Heart left ventricle (tissue), 16 donors: ENCODE measurements around the gene ERF. TPM values are rescaled to one million over a fixed set of nuclear protein-coding genes. Genes with fewer than 3 reads are reported as not detected.
A peak's percentile ranks its signal among the peaks of the same experiment; 100 is the strongest.

Experiments
- ATAC-seq, 4 donors: fragments of 200-7000 bp; cut with Tn5 transposase; one replicate each; pipeline ENCODE4 v1.9.1; 2020 to 2022; ENCODE audit warnings: moderate library complexity in 4 of 4, mild to moderate bottlenecking in 3 of 4, moderate number of reproducible peaks in 1 of 4
- DNase-seq, 5 donors: peaks; one replicate each; pipeline ENCODE4 v3.0.0-alpha.2; 2020
- H3K27ac ChIP-seq, 12 donors: fragments of 200-600 bp; sonication (generic) in 4 of 12; one replicate each; pipeline versions ENCODE4 v1.5.0 to v1.8.0; 2016 to 2022; ENCODE audit warnings: mild to moderate bottlenecking in 2 of 12
- H3K27me3 ChIP-seq, 9 donors: fragments of 200-600 bp; sonication (generic) in 2 of 9; one replicate each; pipeline versions ENCODE4 v1.5.1 to v1.8.0; 2016 to 2022; ENCODE audit warnings: mild to moderate bottlenecking in 3 of 9
- H3K36me3 ChIP-seq, 9 donors: fragments of 200-600 bp; sonication (generic) in 2 of 9; one replicate each; pipeline versions ENCODE4 v1.5.0 to v1.8.0; 2018 to 2022; ENCODE audit warnings: mild to moderate bottlenecking in 2 of 9
- H3K4me1 ChIP-seq, 12 donors: fragments of 200-600 bp; sonication (generic) in 4 of 12; one replicate each; pipeline versions ENCODE4 v1.5.0 to v1.8.0; 2016 to 2022; ENCODE audit warnings: mild to moderate bottlenecking in 3 of 12
- H3K4me3 ChIP-seq, 12 donors: fragments of 200-600 bp; sonication (generic) in 4 of 12; one replicate each; pipeline versions ENCODE4 v1.5.0 to v1.8.0; 2017 to 2022; ENCODE audit warnings: mild to moderate bottlenecking in 9 of 12, moderate library complexity in 4 of 12
- H3K9me3 ChIP-seq, 12 donors: fragments of 200-600 bp; sonication (generic) in 4 of 12; one replicate each; pipeline versions ENCODE4 v1.5.0 to v1.8.0; 2016 to 2022; ENCODE audit warnings: mild to moderate bottlenecking in 1 of 12
- CTCF ChIP-seq, 12 donors: fragments of 200-600 bp; sonication (generic) in 4 of 12; IDR thresholded peaks; one replicate each; pipeline versions ENCODE4 v1.5.0 to v1.8.0; 2018 to 2022; ENCODE audit warnings: antibody characterized with exemption in 12 of 12, mild to moderate bottlenecking in 5 of 12
- POLR2A ChIP-seq, 2 donors: fragments of 450-650 bp; IDR thresholded peaks; one replicate each; pipeline ENCODE4 v1.6.1; 2017; ENCODE audit warnings: antibody characterized with exemption in 2 of 2, mild to moderate bottlenecking in 2 of 2, moderate library complexity in 2 of 2
- WGBS, 4 donors: extraction: QIAGEN DNeasy Blood & Tissue Kit in 2 of 4; methylation state at CpG; one replicate each; pipeline versions ENCODE4 v1.1.5 to v1.1.7; 2013 to 2018; 5-methylcytosine and 5-hydroxymethylcytosine counted together
- intact Hi-C, 10 donors: fragments of 100-400 bp; cut with DNase I; formaldehyde crosslinking; loops; one replicate each; pipeline versions ENCODE4 v1.11.1 to v1.14.2; 2022
- polyA plus RNA-seq, 2 donors: library from polyadenylated mRNA; stranded (reverse); fragments of 200-250 nt; gene quantifications; one replicate each; pipeline ENCODE4 v1.2.3, GENCODE V29; 2013
- total RNA-seq, 9 donors: library from RNA; depleted of rRNA in 2 of 9; stranded (reverse); fragments of >200 nt in 2 of 9; fragmentation: NEBNext Ultra II Directional in 3 of 9; extraction: Animal tissue kit (Norgen Biotek cat#: 25700) in 3 of 9; gene quantifications; one replicate each; pipeline versions ENCODE4 v1.1.0 to v1.2.4, GENCODE V29; 2016 to 2023
- donor health status: ischemic (EF 13 %, LVEDD 7.1; RV severe dilation, severe dysfunction).
- donor health status: healthy with polysubstance abuse.
- donor health status: DM: no; HTN: yes; CAD: no.
- donor health status: DM: no; HTN: no; CAD: no.
- donor health status: ischemic (EF 25% LVEDD 6.9; RV normal size, moderate dysfunction).
- donor health status: ischemic (EF 25% LVEDD 5.7; RV mildly dilated, moderate dysfunction).
- donor health status: healthy.
- donor health status: DM: yes; HTN: yes; CAD: no.
- donor health status: ischemic (EF 35%, LVEDD 5.7; RV mildly dilated, moderate dysfunction).
- donor health status: nonischemic (EF 11% LVEDD 7.7; RV severe dilation, severe dysfunction).
- donor health status: DM: yes; HTN: yes; CAD: no.
- donor health status: PGD.
- donor health status: ischemic (EF 29% LVEDD 5.4; RV normal size, mild dysfunction).
- donor health status: nonischemic (EF 23%, LVEDD 6.1; RV moderate dilation, normal function).

ERF gene
- total and polyA plus RNA-seq, 11 donors: 26.1 to 49.7 (median 35.5) TPM

- DNase-seq (peak; percentile 77 to 87 (median 83)), ATAC-seq (peak in 2 of 4 donors; percentile 3 to 5)
- Histone ChIP-seq H3K27me3 (no peaks in the 10 kb centered on the region), H3K4me1 (peaks cover 13 to 82% (median 64%) of the 10 kb centered on the region in 12 donors), H3K27ac (peak overlapping the region in 11 of 12 donors; percentile 24 to 100 (median 58)), H3K36me3 (peaks cover 0 to 31% (median 19%) of the 10 kb centered on the region in 9 donors), H3K9me3 (no peaks in the 10 kb centered on the region), H3K4me3 (peak overlapping the region in 1 of 12 donors; percentile 16)
- TF ChIP-seq CTCF (IDR thresholded peaks at IDR 0.05): peak; percentile 36 to 81 (median 69)
- no peak for TF ChIP-seq POLR2A (IDR thresholded peaks at IDR 0.05)
- WGBS, 4 donors: 10 to 17% (median 12%) methylated on average over 7 to 10 of the region's 10 CpGs
- intact Hi-C loops: loop anchor here in 9 of 10 donors (1.0 to 10.0 kb wide), 7 partner anchors 32 to 178 kb away; partner anchors contain the start of genes LIPE (in 2 of the 9) and MEGF8 (in 1 of the 9)
Measured at GRCh38 chr19:42246143-42246921, 8.6 kb downstream of the ERF start.

DNA sequence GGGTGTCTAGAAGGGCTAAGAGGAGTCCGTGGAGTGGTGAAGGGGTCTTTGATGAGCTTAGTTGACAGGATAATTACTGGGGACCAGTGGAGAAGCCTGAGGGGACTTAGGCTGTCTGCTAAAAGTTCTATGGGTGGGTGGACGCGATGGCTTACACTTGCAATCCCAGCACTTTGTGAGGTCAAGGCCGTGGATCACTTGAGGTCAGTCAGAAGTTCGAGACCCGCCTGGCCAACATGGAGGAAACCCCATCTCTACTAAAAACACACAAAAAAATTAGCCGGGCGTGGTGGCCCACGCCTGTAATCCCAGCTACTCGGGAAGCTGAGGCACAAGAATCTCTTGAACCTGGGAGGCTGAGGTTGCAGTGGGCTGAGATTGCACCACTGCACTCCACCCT, 9.7 kb downstream of the ERF start:
- WGBS, 4 donors: 71 to 76% (median 74%) methylated on average over 10 of the region's 10 CpGs

GRCh38 chr19:42244347-42245220, 10.3 kb downstream of the ERF start:
- no peaks in the 10 kb centered on the region for H3K9me3 ChIP-seq
- H3K4me3 ChIP-seq: peak overlapping the region; percentile 49 to 94 (median 84)
- WGBS, 4 donors: 1 to 2% (median 2%) methylated on average over 45 of the region's 45 CpGs
- peak; percentile 48 to 88 (median 62) for TF ChIP-seq CTCF (IDR thresholded peaks at IDR 0.05)
- peak; percentile 17 to 43 for TF ChIP-seq POLR2A (IDR thresholded peaks at IDR 0.05)
- peaks cover 0 to 30% (median 17%) of the 10 kb centered on the region in 9 donors for H3K36me3 ChIP-seq
- DNase-seq (peak; percentile 92 to 95 (median 95)), ATAC-seq (peak; percentile 28 to 53 (median 46))
- H3K4me1 ChIP-seq: peaks cover 15 to 82% (median 61%) of the 10 kb centered on the region in 12 donors
- peak overlapping the region; percentile 65 to 99 (median 92) for H3K27ac ChIP-seq
- intact Hi-C loops: loop anchor here in 8 of 10 donors (1.0 to 10.0 kb wide), 8 partner anchors 38 to 180 kb away; partner anchors contain the start of genes LIPE (in 2 of the 8) and MEGF8 (in 1 of the 8)
- no peaks in the 10 kb centered on the region for H3K27me3 ChIP-seq

More for the DNA sequence above, 9.7 kb downstream of the ERF start:
- no peaks in the 10 kb centered on the region for H3K9me3 ChIP-seq
- peaks cover 18 to 82% (median 64%) of the 10 kb centered on the region in 12 donors for H3K4me1 ChIP-seq
- H3K36me3 ChIP-seq: peaks cover 0 to 30% (median 19%) of the 10 kb centered on the region in 9 donors
- DNase-seq (no peak), ATAC-seq (no peak)
- H3K27me3 ChIP-seq: no peaks in the 10 kb centered on the region
- TF ChIP-seq CTCF (IDR thresholded peaks at IDR 0.05) (no peak), POLR2A (IDR thresholded peaks at IDR 0.05) (no peak)
- H3K27ac ChIP-seq: peak overlapping the region in 11 of 12 donors; percentile 86 to 99 (median 93)
- H3K4me3 ChIP-seq: peak overlapping the region in 4 of 12 donors; percentile 79 to 91 (median 86)
- intact Hi-C loops: loop anchor here in 6 of 10 donors (1.0 to 10.0 kb wide), 5 partner anchors 42 to 180 kb away; partner anchors contain the start of gene LIPE (in 2 of the 6)
